IMR-90 (cell line): ENCODE measurements around the gene AGPAT3. TPM values are rescaled to one million over a fixed set of nuclear protein-coding genes. Genes with fewer than 3 reads are reported as not detected.

Source experiments
- ATAC-seq: fragments of 200-7000 bp; cut with Tn5 transposase; 2 replicates; pipeline ENCODE4 v1.9.1; 2020; ENCODE audit warnings: low read depth, mild to moderate bottlenecking, moderate library complexity
- BruUV-seq: library from RNA; stranded (reverse); fragments of 400-500 nt; replicated peaks from 2 replicates; lab custom pipeline; 2021; lab: Mats Ljungman, UMichigan
- CTCF ChIA-PET: fragments of 300-600 bp; formaldehyde crosslinking; extraction: SDS; loops from one replicate; lab custom pipeline; 2021; ENCODE audit warnings: antibody characterized with exemption; lab: Yijun Ruan, JAX
- POLR2A ChIA-PET: fragments of 300-600 bp; sonication (Branson Sonifier 250); formaldehyde crosslinking; loops from one replicate; lab custom pipeline; 2022; ENCODE audit warnings: antibody characterized with exemption; ENCODE audit not compliant: unreplicated experiment; lab: Charles Lee
- DNase-seq: peaks from one replicate; pipeline ENCODE4 v3.0.0; 2013
- H2AFZ ChIP-seq: replicated peaks from 2 replicates; pipeline ENCODE3; 2013; ENCODE audit warnings: low read length, mild to moderate bottlenecking; ENCODE audit not compliant: poor library complexity
- H2AK5ac ChIP-seq: 2 replicates; pipeline ENCODE4 v1.6.1; 2013; ENCODE audit warnings: low read depth, low read length, inconsistent platforms
- H2AK9ac ChIP-seq: replicated peaks from 2 replicates; pipeline ENCODE3; 2013; ENCODE audit warnings: mild to moderate bottlenecking, low read depth, low read length, moderate library complexity; ENCODE audit not compliant: poor library complexity
- H2BK120ac ChIP-seq: 2 replicates; pipeline ENCODE4 v1.6.1; 2013; ENCODE audit warnings: low read depth, low read length, inconsistent platforms
- H2BK15ac ChIP-seq: 3 replicates; pipeline ENCODE4 v1.6.1; 2013; ENCODE audit warnings: low read depth, low read length, inconsistent platforms
- H2BK20ac ChIP-seq: 2 replicates; pipeline ENCODE4 v1.6.1; 2013; ENCODE audit warnings: low read depth, mild to moderate bottlenecking, inconsistent platforms, low read length, moderate library complexity
- H2BK5ac ChIP-seq: 2 replicates; pipeline ENCODE4 v1.6.1; 2013; ENCODE audit warnings: mild to moderate bottlenecking, low read depth, low read length, inconsistent platforms; ENCODE audit not compliant: poor library complexity, severe bottlenecking
- H3K14ac ChIP-seq: replicated peaks from 2 replicates; pipeline ENCODE4 v1.6.1; 2013; ENCODE audit warnings: low read depth, low read length, inconsistent platforms
- H3K18ac ChIP-seq: 2 replicates; pipeline ENCODE4 v1.6.1; 2013; ENCODE audit warnings: low read depth, low read length, control low read depth
- H3K23ac ChIP-seq: 2 replicates; pipeline ENCODE4 v1.6.1; 2013; ENCODE audit warnings: low read depth, low read length, inconsistent platforms
- H3K27ac ChIP-seq: 2 replicates; pipeline ENCODE4 v1.5.1; 2013; ENCODE audit warnings: mild to moderate bottlenecking, control low read depth, low read length; ENCODE audit not compliant: insufficient read depth
- H3K27me3 ChIP-seq: 2 replicates; pipeline ENCODE4 v1.6.1; 2013; ENCODE audit warnings: low read length; ENCODE audit not compliant: control insufficient read depth, insufficient read depth
- H3K36me3 ChIP-seq: 2 replicates; pipeline ENCODE4 v1.6.1; 2013; ENCODE audit warnings: low read length, mixed read lengths; ENCODE audit not compliant: control insufficient read depth, insufficient read depth
- H3K4ac ChIP-seq: 2 replicates; pipeline ENCODE4 v1.6.1; 2013; ENCODE audit warnings: low read depth, low read length, inconsistent platforms
- H3K4me1 ChIP-seq: 2 replicates; pipeline ENCODE4 v1.6.1; 2013; ENCODE audit warnings: low read length, mixed read lengths; ENCODE audit not compliant: control insufficient read depth, insufficient read depth
- H3K4me2 ChIP-seq: 2 replicates; pipeline ENCODE4 v1.6.1; 2013; ENCODE audit warnings: low read depth, mild to moderate bottlenecking, control low read depth, low read length, moderate library complexity
- H3K4me3 ChIP-seq: 2 replicates; pipeline ENCODE4 v1.5.1; 2013; ENCODE audit warnings: low read depth, mild to moderate bottlenecking, control low read depth, low read length, moderate library complexity; ENCODE audit not compliant: insufficient read depth
- H3K56ac ChIP-seq: 2 replicates; pipeline ENCODE4 v1.6.1; 2013; ENCODE audit warnings: low read length, inconsistent platforms; ENCODE audit not compliant: insufficient read depth; ENCODE audit errors: extremely low read depth
- H3K79me1 ChIP-seq, 2 experiments: 2 replicates each; pipeline ENCODE4 v1.6.1; 2013; ENCODE audit warnings: low read length in 2 of 2, inconsistent platforms in 1 of 2, low read depth in 1 of 2
- H3K9ac ChIP-seq: 2 replicates; pipeline ENCODE4 v1.6.1; 2013; ENCODE audit warnings: low read depth, low read length, control low read depth
- H3K9me1 ChIP-seq: 2 replicates; pipeline ENCODE4 v1.6.1; 2013; ENCODE audit warnings: low read length, inconsistent platforms; ENCODE audit not compliant: insufficient read depth
- H3K9me3 ChIP-seq: 2 replicates; pipeline ENCODE4 v1.6.1; 2013; ENCODE audit warnings: low read length; ENCODE audit not compliant: control insufficient read depth, insufficient read depth
- H4K20me1 ChIP-seq: 2 replicates; pipeline ENCODE4 v1.6.1; 2013; ENCODE audit warnings: low read length, inconsistent platforms; ENCODE audit not compliant: insufficient read depth
- H4K5ac ChIP-seq: 2 replicates; pipeline ENCODE4 v1.6.1; 2013; ENCODE audit warnings: mild to moderate bottlenecking, low read depth, low read length, control low read depth
- H4K8ac ChIP-seq, 2 experiments: 2 replicates each; pipeline ENCODE4 v1.6.1; 2013; ENCODE audit warnings: low read depth in 2 of 2, low read length in 2 of 2, control low read depth in 1 of 2, inconsistent platforms in 1 of 2
- H4K91ac ChIP-seq: 2 replicates; pipeline ENCODE4 v1.6.1; 2013; ENCODE audit warnings: low read depth, low read length, inconsistent platforms; ENCODE audit not compliant: insufficient read depth
- BHLHE40 ChIP-seq: fragments of 150-350 bp; IDR thresholded peaks from 2 replicates; pipeline ENCODE4 v1.6.1; 2016; ENCODE audit warnings: mild to moderate bottlenecking, low read depth, low read length
- CHD1 ChIP-seq: IDR thresholded peaks from 2 replicates; pipeline ENCODE4 v1.6.1; 2012; ENCODE audit warnings: low read depth, low read length, improper control_type of control experiment
- MAFK ChIP-seq: IDR thresholded peaks from 2 replicates; pipeline ENCODE4 v1.6.1; 2012; ENCODE audit warnings: low read depth, low read length, improper control_type of control experiment
- RFX5 ChIP-seq: IDR thresholded peaks from 2 replicates; pipeline ENCODE4 v1.8.0; 2012; ENCODE audit warnings: low read depth, mild to moderate bottlenecking, low read length, moderate library complexity
- WGBS, 2 experiments: methylation state at CpG; one replicate each; pipeline versions ENCODE4 v1.1.5 to v1.1.7; 2013; ENCODE audit warnings: missing lambda C conversion rate in 2 of 2; ENCODE audit not compliant: insufficient read length in 1 of 2; ENCODE audit errors: extremely low coverage in 2 of 2; 5-methylcytosine and 5-hydroxymethylcytosine counted together
- dilution Hi-C: fragments of 300-500 bp; cut with HindIII; formaldehyde crosslinking; loops from one replicate; pipeline ENCODE4 v1.14.3; 2018; ENCODE audit warnings: low sequenced_read_pairs; ENCODE audit not compliant: unreplicated experiment
- in situ Hi-C: fragments of 300-500 bp; cut with MboI; formaldehyde crosslinking; loops from 3 replicates; pipeline ENCODE4 v1.14.3; 2019; ENCODE audit warnings: low sequenced_read_pairs, inconsistent platforms, mixed read lengths
- intact Hi-C: fragments of 100-400 bp; cut with micrococcal nuclease; formaldehyde crosslinking; loops from 2 replicates; pipeline ENCODE4 v1.10.0; 2022
- polyA plus RNA-seq, 3 experiments: library from polyadenylated mRNA; depleted of rRNA; stranded (reverse); fragments of >200 nt; gene quantifications; 2 replicates each; pipeline ENCODE4 v1.2.3, GENCODE V29; 2012; ENCODE audit warnings: low replicate concordance in 1 of 3
- total RNA-seq: library from RNA; depleted of rRNA; stranded (reverse); fragments of >200 nt; gene quantifications from 2 replicates; pipeline ENCODE4 v1.2.3, GENCODE V29; 2012
- TF ChIP-seq, protein P1 (sequence below): conservative IDR thresholded peaks from 2 replicates; pipeline ENCODE4 v1.5.1; 2012; ENCODE audit warnings: mild to moderate bottlenecking, low read depth, low read length, improper control_type of control experiment
- TF ChIP-seq, protein P2 (sequence below): fragments of 150-350 bp; IDR thresholded peaks from 2 replicates; pipeline ENCODE4 v1.6.1; 2016; ENCODE audit warnings: low read depth, mild to moderate bottlenecking, low read length, moderate library complexity, borderline replicate concordance

Gene AGPAT3
- total and polyA plus RNA-seq, 2 of the 4 experiments (the other 2 are of a cell fraction) = 27.1 to 38.7 TPM

- Histone ChIP-seq H2BK120ac (no peak overlapping the region), H3K14ac (no peak overlapping the region), H2AK9ac (no peak overlapping the region), H3K56ac (no peak overlapping the region), H3K4me3 (no peak overlapping the region), H3K18ac (no peak overlapping the region), H3K27me3 (no peaks in the 10 kb centered on the region), H3K9ac (no peak overlapping the region), H2BK5ac (no peak overlapping the region), H4K8ac (no peak overlapping the region), H4K5ac (no peak overlapping the region), H3K4me1 (peaks cover 4% of the 10 kb centered on the region; the same call in 1 of the 2 replicates), H4K20me1 (peaks cover 70% of the 10 kb centered on the region), H2AK5ac (no peak overlapping the region), H3K36me3 (peaks cover 3% of the 10 kb centered on the region), H2AFZ (no peak overlapping the region), H2BK15ac (no peak overlapping the region), H3K9me3 (no peaks in the 10 kb centered on the region), H3K27ac (no peak overlapping the region), H3K4me2 (no peak overlapping the region), H3K23ac (no peak overlapping the region), H2BK20ac (no peak overlapping the region), H4K91ac (no peak overlapping the region), H3K79me1 (peaks cover 32 to 61% of the 10 kb centered on the region in 2 experiments), H3K9me1 (peaks cover 17% of the 10 kb centered on the region), H3K4ac (no peak overlapping the region)
- in situ Hi-C loops = no loop called here
- BruUV-seq = no TSS peak
- intact Hi-C loops = no loop called here
- ATAC-seq (no peak), DNase-seq (no peak)
- TF ChIP-seq MAFK (no peak), BHLHE40 (no peak), RFX5 (no peak), CHD1 (no peak)
- TF ChIP-seq, protein P1, sequence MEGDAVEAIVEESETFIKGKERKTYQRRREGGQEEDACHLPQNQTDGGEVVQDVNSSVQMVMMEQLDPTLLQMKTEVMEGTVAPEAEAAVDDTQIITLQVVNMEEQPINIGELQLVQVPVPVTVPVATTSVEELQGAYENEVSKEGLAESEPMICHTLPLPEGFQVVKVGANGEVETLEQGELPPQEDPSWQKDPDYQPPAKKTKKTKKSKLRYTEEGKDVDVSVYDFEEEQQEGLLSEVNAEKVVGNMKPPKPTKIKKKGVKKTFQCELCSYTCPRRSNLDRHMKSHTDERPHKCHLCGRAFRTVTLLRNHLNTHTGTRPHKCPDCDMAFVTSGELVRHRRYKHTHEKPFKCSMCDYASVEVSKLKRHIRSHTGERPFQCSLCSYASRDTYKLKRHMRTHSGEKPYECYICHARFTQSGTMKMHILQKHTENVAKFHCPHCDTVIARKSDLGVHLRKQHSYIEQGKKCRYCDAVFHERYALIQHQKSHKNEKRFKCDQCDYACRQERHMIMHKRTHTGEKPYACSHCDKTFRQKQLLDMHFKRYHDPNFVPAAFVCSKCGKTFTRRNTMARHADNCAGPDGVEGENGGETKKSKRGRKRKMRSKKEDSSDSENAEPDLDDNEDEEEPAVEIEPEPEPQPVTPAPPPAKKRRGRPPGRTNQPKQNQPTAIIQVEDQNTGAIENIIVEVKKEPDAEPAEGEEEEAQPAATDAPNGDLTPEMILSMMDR = no peak
- TF ChIP-seq, protein P2, sequence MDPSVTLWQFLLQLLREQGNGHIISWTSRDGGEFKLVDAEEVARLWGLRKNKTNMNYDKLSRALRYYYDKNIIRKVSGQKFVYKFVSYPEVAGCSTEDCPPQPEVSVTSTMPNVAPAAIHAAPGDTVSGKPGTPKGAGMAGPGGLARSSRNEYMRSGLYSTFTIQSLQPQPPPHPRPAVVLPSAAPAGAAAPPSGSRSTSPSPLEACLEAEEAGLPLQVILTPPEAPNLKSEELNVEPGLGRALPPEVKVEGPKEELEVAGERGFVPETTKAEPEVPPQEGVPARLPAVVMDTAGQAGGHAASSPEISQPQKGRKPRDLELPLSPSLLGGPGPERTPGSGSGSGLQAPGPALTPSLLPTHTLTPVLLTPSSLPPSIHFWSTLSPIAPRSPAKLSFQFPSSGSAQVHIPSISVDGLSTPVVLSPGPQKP = no peak
- ChIA-PET POLR2A (no interaction called here), CTCF (no interaction called here)
- WGBS, 2 experiments = 96% methylated on average over 7 of the region's 15 CpGs; no CpG with 5 or more reads in 1 of the 2 experiments
- dilution Hi-C loops = no loop called here
Measured at GRCh38 chr21:43934116-43934515, 69.1 kb downstream of the AGPAT3 start.
